ENCODE measurements around the gene PALD1.

GRCh38 chr10:70510904-70511303, 32.3 kb downstream of the PALD1 start:
- no peak for TF ChIP-seq TAF1 (IDR thresholded peaks at IDR 0.05; ENCODE audit: low read depth)
- no peak for TF ChIP-seq EP300 (IDR thresholded peaks at IDR 0.05; ENCODE audit: borderline replicate concordance)
- TF ChIP-seq CREB1 (IDR thresholded peaks at IDR 0.05; ENCODE audit: low read depth) = no peak
- TF ChIP-seq YY1 (IDR thresholded peaks at IDR 0.05; ENCODE audit: low read depth) = no peak
- no peak for TF ChIP-seq RAD21 (IDR thresholded peaks at IDR 0.05; ENCODE audit: low read depth)
- no peak for TF ChIP-seq CEBPB (IDR thresholded peaks at IDR 0.05)
- no peak for TF ChIP-seq NFIC (IDR thresholded peaks at IDR 0.05)

Measured in Ishikawa (cell line).